SK-MEL-5 (cell line): ENCODE data around the gene CDC42EP3. TPM values are rescaled to one million over a fixed set of nuclear protein-coding genes. Genes with fewer than 3 reads are reported as not detected.

Source experiments
- DNase-seq: peaks from one replicate; pipeline ENCODE4 v3.0.0-alpha.2; 2016; ENCODE audit warnings: low read depth, low spot score
- in situ Hi-C: cut with HindIII; loops from 2 replicates; pipeline ENCODE4 v1.10.0; 2016; ENCODE audit warnings: low sequenced_read_pairs, high pct_unique_total_duplicates, low pct_unique_long_range_greater_than_20kb
- total RNA-seq: library from RNA; depleted of rRNA; stranded (reverse); fragments of >200 nt; shearing (Covaris generic); gene quantifications from 2 replicates; pipeline ENCODE4 v1.2.3, GENCODE V29; 2014

Gene CDC42EP3
- total RNA-seq, 1 experiment from 2014 or later = 78.4 TPM

GRCh38 chr2:37688771-37689468, 17.5 kb upstream of the CDC42EP3 start:
- DNase-seq = no peak
- in situ Hi-C loops = no loop called here

GRCh38 chr2:37686792-37687526, 15.5 kb upstream of the CDC42EP3 start:
- no peak for DNase-seq
- in situ Hi-C loops = no loop called here

- no peak for DNase-seq
Measured at GRCh38 chr2:37684809-37685208, 13.4 kb upstream of the CDC42EP3 start.

GRCh38 chr2:37683921-37684780, 12.7 kb upstream of the CDC42EP3 start:
- no peak for DNase-seq
- in situ Hi-C loops = no loop called here

More at GRCh38 chr2:37684809-37685208, 13.4 kb upstream of the CDC42EP3 start:
- in situ Hi-C loops = no loop called here

- in situ Hi-C loops = no loop called here
- no peak for DNase-seq
Measured at GRCh38 chr2:37683241-37683640, 11.8 kb upstream of the CDC42EP3 start.

- no peak for DNase-seq
- in situ Hi-C loops = no loop called here
Measured at GRCh38 chr2:37682473-37682872, 11.0 kb upstream of the CDC42EP3 start.

- in situ Hi-C loops = no loop called here
- DNase-seq = no peak
Measured at GRCh38 chr2:37681587-37681986, 10.1 kb upstream of the CDC42EP3 start.

GRCh38 chr2:37679072-37679695, 7.7 kb upstream of the CDC42EP3 start:
- in situ Hi-C loops = no loop called here
- DNase-seq = no peak

GRCh38 chr2:37676274-37676673, 4.8 kb upstream of the CDC42EP3 start:
- in situ Hi-C loops = no loop called here
- DNase-seq = no peak

- in situ Hi-C loops = no loop called here
- no peak for DNase-seq
Measured at GRCh38 chr2:37674946-37675345, 3.5 kb upstream of the CDC42EP3 start.

- no peak for DNase-seq
- in situ Hi-C loops = no loop called here
Measured at GRCh38 chr2:37672870-37673184, 1.4 kb upstream of the CDC42EP3 start.

- peak; percentile 96 for DNase-seq
Measured at GRCh38 chr2:37672104-37672869, 845 bp upstream of the CDC42EP3 start.

GRCh38 chr2:37671816-37672103, 318 bp upstream of the CDC42EP3 start:
- DNase-seq = no peak
- in situ Hi-C loops = no loop called here

More at GRCh38 chr2:37672104-37672869, 845 bp upstream of the CDC42EP3 start:
- in situ Hi-C loops = no loop called here

- no peak for DNase-seq
- in situ Hi-C loops = no loop called here
Measured at GRCh38 chr2:37670378-37671008, 949 bp downstream of the CDC42EP3 start.

GRCh38 chr2:37669446-37669845, 2.0 kb downstream of the CDC42EP3 start:
- in situ Hi-C loops = no loop called here
- DNase-seq = no peak

- in situ Hi-C loops = no loop called here
- no peak for DNase-seq
Measured at GRCh38 chr2:37667704-37668103, 3.7 kb downstream of the CDC42EP3 start.

- in situ Hi-C loops = no loop called here
- DNase-seq = no peak
Measured at GRCh38 chr2:37666772-37667171, 4.7 kb downstream of the CDC42EP3 start.
